Retinal pigment epithelial cell (primary cell): ENCODE measurements around the gene SPAG17.

Source experiments
- DNase-seq: peaks from one replicate; pipeline ENCODE4 v3.0.0-alpha.2; 2010; ENCODE audit warnings: low read depth
- H3K4me3 ChIP-seq: 2 replicates; pipeline ENCODE4 v1.5.1; 2011; ENCODE audit warnings: mild to moderate bottlenecking, low read length, control low read depth, moderate library complexity
- CTCF ChIP-seq: conservative IDR thresholded peaks from 2 replicates; pipeline ENCODE4 v1.5.1; 2011; ENCODE audit warnings: low read depth, low read length, control low read depth, inconsistent platforms

The SPAG17 gene

GRCh38 chr1:118200836-118201235 is 15.8 kb upstream of the SPAG17 start:
- TF ChIP-seq CTCF: no peak
- H3K4me3 ChIP-seq: no peak overlapping the region
- DNase-seq: no peak

- H3K4me3 ChIP-seq: no peak overlapping the region
- DNase-seq: no peak
- TF ChIP-seq CTCF: no peak
These were observed 5.5 kb upstream of the SPAG17 start for GRCh38 chr1:118190561-118190960.

GRCh38 chr1:118189564-118189963 is 4.5 kb upstream of the SPAG17 start:
- no peak overlapping the region for H3K4me3 ChIP-seq
- TF ChIP-seq CTCF: no peak
- no peak for DNase-seq

- no peak for DNase-seq
- no peak for TF ChIP-seq CTCF
- H3K4me3 ChIP-seq: no peak overlapping the region
These were observed 3.4 kb upstream of the SPAG17 start for GRCh38 chr1:118188411-118188810.

GRCh38 chr1:118186026-118186425 is 998 bp upstream of the SPAG17 start:
- H3K4me3 ChIP-seq: no peak overlapping the region
- no peak for TF ChIP-seq CTCF
- no peak for DNase-seq

GRCh38 chr1:118184739-118185083 is 317 bp downstream of the SPAG17 start:
- TF ChIP-seq CTCF: no peak
- peak overlapping the region; percentile 58 for H3K4me3 ChIP-seq
- no peak for DNase-seq

GRCh38 chr1:118183586-118183985 is 1.4 kb downstream of the SPAG17 start:
- no peak for DNase-seq
- no peak for TF ChIP-seq CTCF
- no peak overlapping the region for H3K4me3 ChIP-seq
